Chondrocyte (in vitro differentiated cells): ENCODE data around the gene FREM1. TPM values are rescaled to one million over a fixed set of nuclear protein-coding genes. Genes with fewer than 3 reads are reported as not detected.

Experiments used
- DNase-seq: peaks from one replicate; pipeline ENCODE4 v3.0.0; 2021; ENCODE audit warnings: mixed read lengths, low spot score
- H3K27ac Mint-ChIP-seq: one replicate; pipeline ENCODE4 v1.8.0; 2021; ENCODE audit warnings: mild to moderate bottlenecking, moderate library complexity, mixed read lengths; ENCODE audit not compliant: unreplicated experiment
- H3K27me3 Mint-ChIP-seq: 2 replicates; pipeline ENCODE4 v1.8.0; 2021; ENCODE audit warnings: low read depth, mixed read lengths
- H3K36me3 Mint-ChIP-seq: 2 replicates; pipeline ENCODE4 v1.8.0; 2021; ENCODE audit warnings: low read depth, mixed read lengths
- H3K4me1 Mint-ChIP-seq: 2 replicates; pipeline ENCODE4 v1.8.0; 2021; ENCODE audit warnings: low read depth, mild to moderate bottlenecking, mixed read lengths
- H3K4me3 Mint-ChIP-seq: one replicate; pipeline ENCODE4 v1.8.0; 2021; ENCODE audit warnings: mild to moderate bottlenecking, moderate library complexity, mixed read lengths; ENCODE audit not compliant: unreplicated experiment
- H3K9me3 Mint-ChIP-seq: 2 replicates; pipeline ENCODE4 v1.8.0; 2021; ENCODE audit warnings: low read depth, mixed read lengths
- CTCF ChIP-seq: fragments of 200-600 bp; sonication (generic); IDR thresholded peaks from 2 replicates; pipeline ENCODE4 v1.5.0; 2021; ENCODE audit warnings: antibody characterized with exemption, mild to moderate bottlenecking, moderate library complexity
- long read RNA-seq: library from polyadenylated mRNA; stranded (forward); transcript quantifications from one replicate; pipeline ENCODE4 v2.0.0, GENCODE V29; 2021
- total RNA-seq: library from RNA; stranded (reverse); gene quantifications from 3 replicates; pipeline ENCODE4 v1.2.1, GENCODE V29; 2021

The FREM1 gene, protein sequence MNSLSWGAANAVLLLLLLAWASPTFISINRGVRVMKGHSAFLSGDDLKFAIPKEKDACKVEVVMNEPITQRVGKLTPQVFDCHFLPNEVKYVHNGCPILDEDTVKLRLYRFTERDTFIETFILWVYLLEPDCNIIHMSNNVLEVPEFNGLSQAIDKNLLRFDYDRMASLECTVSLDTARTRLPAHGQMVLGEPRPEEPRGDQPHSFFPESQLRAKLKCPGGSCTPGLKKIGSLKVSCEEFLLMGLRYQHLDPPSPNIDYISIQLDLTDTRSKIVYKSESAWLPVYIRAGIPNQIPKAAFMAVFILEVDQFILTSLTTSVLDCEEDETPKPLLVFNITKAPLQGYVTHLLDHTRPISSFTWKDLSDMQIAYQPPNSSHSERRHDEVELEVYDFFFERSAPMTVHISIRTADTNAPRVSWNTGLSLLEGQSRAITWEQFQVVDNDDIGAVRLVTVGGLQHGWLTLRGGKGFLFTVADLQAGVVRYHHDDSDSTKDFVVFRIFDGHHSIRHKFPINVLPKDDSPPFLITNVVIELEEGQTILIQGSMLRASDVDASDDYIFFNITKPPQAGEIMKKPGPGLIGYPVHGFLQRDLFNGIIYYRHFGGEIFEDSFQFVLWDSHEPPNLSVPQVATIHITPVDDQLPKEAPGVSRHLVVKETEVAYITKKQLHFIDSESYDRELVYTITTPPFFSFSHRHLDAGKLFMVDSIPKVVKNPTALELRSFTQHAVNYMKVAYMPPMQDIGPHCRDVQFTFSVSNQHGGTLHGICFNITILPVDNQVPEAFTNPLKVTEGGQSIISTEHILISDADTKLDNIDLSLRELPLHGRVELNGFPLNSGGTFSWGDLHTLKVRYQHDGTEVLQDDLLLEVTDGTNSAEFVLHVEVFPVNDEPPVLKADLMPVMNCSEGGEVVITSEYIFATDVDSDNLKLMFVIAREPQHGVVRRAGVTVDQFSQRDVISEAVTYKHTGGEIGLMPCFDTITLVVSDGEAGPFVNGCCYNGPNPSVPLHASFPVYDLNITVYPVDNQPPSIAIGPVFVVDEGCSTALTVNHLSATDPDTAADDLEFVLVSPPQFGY (N-terminal part only)
- total RNA-seq: 1.7 to 3.6 TPM (median 2.2 TPM) in 3 replicates
- long read RNA-seq, partial matches to known transcripts: 0 of 1 reads
- long read RNA-seq, other reads (novel, unspliced or antisense): 1 of 1 reads

DNA sequence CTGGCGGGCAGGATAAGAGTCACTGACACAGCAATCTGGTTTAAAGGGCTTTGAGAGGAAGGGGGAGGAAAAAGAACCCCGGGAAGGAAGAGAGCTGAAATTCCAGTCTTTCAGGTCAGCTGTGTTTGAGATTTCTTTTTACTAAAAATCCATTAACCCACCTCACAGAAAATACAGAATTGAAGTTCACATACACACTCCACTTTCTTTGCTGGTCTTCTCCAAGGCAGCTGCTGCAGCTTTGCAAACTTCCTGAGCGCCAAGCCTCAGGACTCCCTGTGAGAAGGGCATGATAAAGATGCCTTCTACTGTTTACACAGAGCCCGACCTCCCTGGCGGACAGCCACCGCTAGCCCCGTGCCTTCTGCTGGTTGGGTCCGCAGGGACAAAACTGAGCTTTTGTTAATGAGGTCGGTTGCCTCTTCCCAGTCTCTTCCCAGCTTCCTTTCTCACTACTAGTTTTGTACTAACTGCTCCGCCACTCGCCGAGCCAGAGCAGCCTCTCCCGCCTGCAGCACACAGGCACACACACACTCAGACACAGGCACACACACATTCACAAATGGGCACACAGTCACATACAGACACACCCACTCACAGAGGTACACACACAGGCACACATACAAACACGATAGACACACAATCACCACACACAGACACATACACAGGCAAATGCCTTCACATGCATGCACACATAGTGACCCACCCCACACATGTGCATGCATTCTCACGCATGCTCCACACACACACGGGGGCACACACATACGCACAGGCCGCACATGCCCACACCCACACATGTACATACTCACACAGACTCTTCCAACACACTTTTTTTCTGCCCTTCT is at the start of gene FREM1:
FREM1 (minus strand) TSS at position 468 of the 845 bp plus-strand sequence. CDS start 41,451 bp downstream, outside the sequence.
- H3K4me3 Mint-ChIP-seq: no peak within 1 kb of the TSS
- no peak for TF ChIP-seq CTCF
- peaks cover 18% of the 10 kb centered on the region for H3K4me1 Mint-ChIP-seq
- no peaks in the 10 kb centered on the region for H3K27me3 Mint-ChIP-seq
- no peak within 1 kb of the TSS for H3K27ac Mint-ChIP-seq
- no peak for DNase-seq
- H3K9me3 Mint-ChIP-seq: no peaks in the 10 kb centered on the region
- no peaks in the 10 kb centered on the region for H3K36me3 Mint-ChIP-seq

GRCh38 chr9:14958989-14959388 is 48.8 kb upstream of the FREM1 start:
- Mint-ChIP-seq H3K36me3 (peaks cover 1% of the 10 kb centered on the region), H3K27me3 (no peaks in the 10 kb centered on the region), H3K4me1 (peaks cover 6% of the 10 kb centered on the region), H3K9me3 (peaks cover 3% of the 10 kb centered on the region), H3K27ac (no peak overlapping the region), H3K4me3 (no peak overlapping the region)
- no peak for TF ChIP-seq CTCF
- DNase-seq: no peak

DNA sequence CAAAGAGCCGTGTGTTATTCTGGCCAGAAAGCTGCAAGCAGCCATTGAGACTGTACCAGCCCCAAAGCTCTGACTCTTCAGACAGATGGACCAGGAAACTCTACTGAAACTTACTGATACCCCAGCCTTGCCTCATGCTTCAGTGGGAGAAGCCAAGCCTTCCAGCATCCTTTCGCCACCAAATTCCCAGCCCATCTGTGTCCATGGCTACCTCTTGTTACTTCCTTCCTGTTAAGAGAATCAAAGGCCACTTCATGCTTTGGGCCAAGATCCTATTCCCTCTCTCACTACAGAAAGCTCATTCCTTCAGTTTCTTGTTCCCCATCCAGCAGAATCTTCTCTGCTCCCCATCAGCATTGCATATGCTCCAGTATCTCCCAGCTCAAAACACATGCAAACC is 46.9 kb upstream of the FREM1 start:
- peaks cover 6% of the 10 kb centered on the region for H3K4me1 Mint-ChIP-seq
- no peaks in the 10 kb centered on the region for H3K27me3 Mint-ChIP-seq
- H3K27ac Mint-ChIP-seq: no peak overlapping the region
- no peak overlapping the region for H3K4me3 Mint-ChIP-seq
- peaks cover 10% of the 10 kb centered on the region for H3K9me3 Mint-ChIP-seq
- DNase-seq: no peak
- no peak for TF ChIP-seq CTCF
- H3K36me3 Mint-ChIP-seq: peaks cover 3% of the 10 kb centered on the region

DNA sequence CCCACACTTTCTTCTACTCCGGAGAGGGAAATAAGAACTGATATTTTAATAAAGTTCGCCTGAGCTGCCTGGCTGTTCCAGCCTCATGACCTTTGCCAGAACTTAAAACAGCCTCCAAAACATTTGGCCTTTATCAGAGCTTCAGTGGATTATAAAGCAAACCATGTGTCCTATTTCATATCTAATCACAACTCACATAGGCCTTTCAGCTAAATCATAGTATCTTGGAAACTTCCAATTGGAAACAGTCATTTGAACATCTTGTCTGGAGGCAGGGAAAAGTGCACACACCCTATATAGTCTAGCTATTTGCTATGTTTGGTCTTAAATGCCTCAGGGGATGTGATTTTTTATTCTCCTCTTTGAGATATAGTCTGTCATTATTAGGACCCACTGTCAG is 46.0 kb upstream of the FREM1 start:
- H3K4me3 Mint-ChIP-seq: no peak overlapping the region
- no peak for DNase-seq
- TF ChIP-seq CTCF: no peak
- H3K27me3 Mint-ChIP-seq: no peaks in the 10 kb centered on the region
- peaks cover 6% of the 10 kb centered on the region for H3K4me1 Mint-ChIP-seq
- H3K27ac Mint-ChIP-seq: no peak overlapping the region
- peaks cover 3% of the 10 kb centered on the region for H3K36me3 Mint-ChIP-seq
- peaks cover 10% of the 10 kb centered on the region for H3K9me3 Mint-ChIP-seq
